NCI-H2081 (cell line): ENCODE results near the gene MAP3K7CL.
A peak's percentile ranks its signal among the peaks of the same experiment; 100 is the strongest.
"Not testable (repeated sequence)": the region's sequence is repeated elsewhere in the genome, so short reads cannot be mapped to it uniquely, and the experiment has no call there.

Experiments used
- DNase-seq, 2 experiments: peaks; one replicate each; lab custom pipeline; 2025; lab: John Stamatoyannopoulos, UW

Gene MAP3K7CL

GRCh38 chr21:29133796-29134195 is 3.4 kb downstream of the MAP3K7CL start:
- DNase-seq, result no peak

- no peak for DNase-seq
Observed at GRCh38 chr21:29135481-29135880, 5.0 kb downstream of the MAP3K7CL start.

GRCh38 chr21:29136033-29136432 is 5.6 kb downstream of the MAP3K7CL start:
- DNase-seq, result no peak

GRCh38 chr21:29144736-29145353 is 14.4 kb downstream of the MAP3K7CL start:
- no peak for DNase-seq

GRCh38 chr21:29145354-29145782 is 14.9 kb downstream of the MAP3K7CL start:
- no peak for DNase-seq

- DNase-seq, result peak in 1 of 2 experiments; percentile 2
Observed at GRCh38 chr21:29145852-29146453, 15.5 kb downstream of the MAP3K7CL start.

- no peak for DNase-seq
Observed at GRCh38 chr21:29146726-29147125, 16.3 kb downstream of the MAP3K7CL start.

- DNase-seq, result no peak
Observed at GRCh38 chr21:29148530-29148929, 18.1 kb downstream of the MAP3K7CL start.

GRCh38 chr21:29149808-29150425 is 19.5 kb downstream of the MAP3K7CL start:
- no peak for DNase-seq

GRCh38 chr21:29151931-29152330 is 21.5 kb downstream of the MAP3K7CL start:
- DNase-seq, result no peak

- DNase-seq, result no peak
Observed at GRCh38 chr21:29152916-29153315, 22.5 kb downstream of the MAP3K7CL start.

- DNase-seq, result no peak
Observed at GRCh38 chr21:29154270-29154669, 23.8 kb downstream of the MAP3K7CL start.

- no peak for DNase-seq
Observed at GRCh38 chr21:29155118-29155932, 24.9 kb downstream of the MAP3K7CL start.

- DNase-seq, result no peak
Observed at GRCh38 chr21:29155933-29156260, 25.5 kb downstream of the MAP3K7CL start.

GRCh38 chr21:29157080-29157479 is 26.6 kb downstream of the MAP3K7CL start:
- DNase-seq, result no peak

GRCh38 chr21:29159842-29160241 is 29.4 kb downstream of the MAP3K7CL start:
- no peak for DNase-seq

GRCh38 chr21:29162825-29163224 is 32.4 kb downstream of the MAP3K7CL start:
- DNase-seq, result not testable (repeated sequence)

GRCh38 chr21:29163341-29164115 is 33.1 kb downstream of the MAP3K7CL start:
- DNase-seq, result no peak

- DNase-seq, result peak in 1 of 2 experiments; percentile 37
Observed at GRCh38 chr21:29164323-29164942, 34.0 kb downstream of the MAP3K7CL start.

- DNase-seq, result no peak
Observed at GRCh38 chr21:29166323-29166722, 35.9 kb downstream of the MAP3K7CL start.

GRCh38 chr21:29166853-29167252 is 36.4 kb downstream of the MAP3K7CL start:
- DNase-seq, result no peak
